Measurements from ENCODE around the gene ANKRD11.
"Not testable (repeated sequence)": the region's sequence is repeated elsewhere in the genome, so short reads cannot be mapped to it uniquely, and the experiment has no call there.

The ANKRD11 gene

GRCh38 chr16:89435059-89435458, 55.3 kb downstream of the ANKRD11 start:
- H3K4me3 ChIP-seq (ENCODE audit: insufficient read depth, low read depth, low read length, poor library complexity, severe bottlenecking); H3K9me3 ChIP-seq (ENCODE audit: control insufficient read depth, low read length); DNase-seq; H3K27ac ChIP-seq (ENCODE audit: insufficient read depth, low read length, poor library complexity, severe bottlenecking); H3K36me3 ChIP-seq (ENCODE audit: control insufficient read depth, insufficient read depth, low read length); H3K27me3 ChIP-seq (replicated peaks; ENCODE audit: control insufficient read depth, insufficient read depth, low read length, poor library complexity, severe bottlenecking): not testable (repeated sequence)
- H3K4me1 ChIP-seq (ENCODE audit: control insufficient read depth, insufficient read depth, low read length, poor library complexity, severe bottlenecking): peaks cover 64% of the 10 kb centered on the region

GRCh38 chr16:89434490-89434889, 55.9 kb downstream of the ANKRD11 start:
- no peak overlapping the region for H3K27ac ChIP-seq (ENCODE audit: insufficient read depth, low read length, poor library complexity, severe bottlenecking)

GRCh38 chr16:89433363-89433984, 56.9 kb downstream of the ANKRD11 start:
- H3K27ac ChIP-seq (ENCODE audit: insufficient read depth, low read length, poor library complexity, severe bottlenecking): not testable (repeated sequence)

More at GRCh38 chr16:89434490-89434889, 55.9 kb downstream of the ANKRD11 start:
- Histone ChIP-seq H3K36me3 (ENCODE audit: control insufficient read depth, insufficient read depth, low read length) (no peaks in the 10 kb centered on the region), H3K4me1 (ENCODE audit: control insufficient read depth, insufficient read depth, low read length, poor library complexity, severe bottlenecking) (peaks cover 58% of the 10 kb centered on the region), H3K27me3 (replicated peaks; ENCODE audit: control insufficient read depth, insufficient read depth, low read length, poor library complexity, severe bottlenecking) (no peaks in the 10 kb centered on the region), H3K9me3 (ENCODE audit: control insufficient read depth, low read length) (no peaks in the 10 kb centered on the region), H3K4me3 (ENCODE audit: insufficient read depth, low read depth, low read length, poor library complexity, severe bottlenecking) (no peak overlapping the region)
- DNase-seq: no peak

GRCh38 chr16:89431630-89432029, 58.7 kb downstream of the ANKRD11 start:
- Histone ChIP-seq H3K9me3 (ENCODE audit: control insufficient read depth, low read length) (no peaks in the 10 kb centered on the region), H3K36me3 (ENCODE audit: control insufficient read depth, insufficient read depth, low read length) (no peaks in the 10 kb centered on the region), H3K27me3 (replicated peaks; ENCODE audit: control insufficient read depth, insufficient read depth, low read length, poor library complexity, severe bottlenecking) (no peaks in the 10 kb centered on the region), H3K4me3 (ENCODE audit: insufficient read depth, low read depth, low read length, poor library complexity, severe bottlenecking) (no peak overlapping the region), H3K27ac (ENCODE audit: insufficient read depth, low read length, poor library complexity, severe bottlenecking) (no peak overlapping the region), H3K4me1 (ENCODE audit: control insufficient read depth, insufficient read depth, low read length, poor library complexity, severe bottlenecking) (peaks cover 43% of the 10 kb centered on the region)
- no peak for DNase-seq

More at GRCh38 chr16:89433363-89433984, 56.9 kb downstream of the ANKRD11 start:
- DNase-seq; H3K4me3 ChIP-seq (ENCODE audit: insufficient read depth, low read depth, low read length, poor library complexity, severe bottlenecking); H3K9me3 ChIP-seq (ENCODE audit: control insufficient read depth, low read length); H3K36me3 ChIP-seq (ENCODE audit: control insufficient read depth, insufficient read depth, low read length); H3K27me3 ChIP-seq (replicated peaks; ENCODE audit: control insufficient read depth, insufficient read depth, low read length, poor library complexity, severe bottlenecking): not testable (repeated sequence)
- H3K4me1 ChIP-seq (ENCODE audit: control insufficient read depth, insufficient read depth, low read length, poor library complexity, severe bottlenecking): peaks cover 53% of the 10 kb centered on the region

GRCh38 chr16:89431158-89431584, 59.2 kb downstream of the ANKRD11 start:
- H3K27ac ChIP-seq (ENCODE audit: insufficient read depth, low read length, poor library complexity, severe bottlenecking): no peak overlapping the region
- no peak overlapping the region for H3K4me3 ChIP-seq (ENCODE audit: insufficient read depth, low read depth, low read length, poor library complexity, severe bottlenecking)
- no peaks in the 10 kb centered on the region for H3K36me3 ChIP-seq (ENCODE audit: control insufficient read depth, insufficient read depth, low read length)
- no peak for DNase-seq
- peaks cover 41% of the 10 kb centered on the region for H3K4me1 ChIP-seq (ENCODE audit: control insufficient read depth, insufficient read depth, low read length, poor library complexity, severe bottlenecking)
- H3K9me3 ChIP-seq (ENCODE audit: control insufficient read depth, low read length): no peaks in the 10 kb centered on the region
- H3K27me3 ChIP-seq (replicated peaks; ENCODE audit: control insufficient read depth, insufficient read depth, low read length, poor library complexity, severe bottlenecking): no peaks in the 10 kb centered on the region

GRCh38 chr16:89430436-89431157, 59.8 kb downstream of the ANKRD11 start:
- no peak overlapping the region for H3K4me3 ChIP-seq (ENCODE audit: insufficient read depth, low read depth, low read length, poor library complexity, severe bottlenecking)
- H3K36me3 ChIP-seq (ENCODE audit: control insufficient read depth, insufficient read depth, low read length): no peaks in the 10 kb centered on the region
- no peak overlapping the region for H3K27ac ChIP-seq (ENCODE audit: insufficient read depth, low read length, poor library complexity, severe bottlenecking)
- no peaks in the 10 kb centered on the region for H3K27me3 ChIP-seq (replicated peaks; ENCODE audit: control insufficient read depth, insufficient read depth, low read length, poor library complexity, severe bottlenecking)
- DNase-seq: no peak
- peaks cover 42% of the 10 kb centered on the region for H3K4me1 ChIP-seq (ENCODE audit: control insufficient read depth, insufficient read depth, low read length, poor library complexity, severe bottlenecking)
- no peaks in the 10 kb centered on the region for H3K9me3 ChIP-seq (ENCODE audit: control insufficient read depth, low read length)

- H3K9me3 ChIP-seq (ENCODE audit: control insufficient read depth, low read length); H3K27ac ChIP-seq (ENCODE audit: insufficient read depth, low read length, poor library complexity, severe bottlenecking); DNase-seq; H3K4me3 ChIP-seq (ENCODE audit: insufficient read depth, low read depth, low read length, poor library complexity, severe bottlenecking); H3K27me3 ChIP-seq (replicated peaks; ENCODE audit: control insufficient read depth, insufficient read depth, low read length, poor library complexity, severe bottlenecking); H3K36me3 ChIP-seq (ENCODE audit: control insufficient read depth, insufficient read depth, low read length): not testable (repeated sequence)
- H3K4me1 ChIP-seq (ENCODE audit: control insufficient read depth, insufficient read depth, low read length, poor library complexity, severe bottlenecking): peaks cover 35% of the 10 kb centered on the region
These were observed 61.8 kb downstream of the ANKRD11 start for GRCh38 chr16:89428605-89429004.

GRCh38 chr16:89426736-89427530, 63.4 kb downstream of the ANKRD11 start:
- no peak overlapping the region for H3K4me3 ChIP-seq (ENCODE audit: insufficient read depth, low read depth, low read length, poor library complexity, severe bottlenecking)
- H3K27ac ChIP-seq (ENCODE audit: insufficient read depth, low read length, poor library complexity, severe bottlenecking): no peak overlapping the region
- peaks cover 32% of the 10 kb centered on the region for H3K4me1 ChIP-seq (ENCODE audit: control insufficient read depth, insufficient read depth, low read length, poor library complexity, severe bottlenecking)
- no peaks in the 10 kb centered on the region for H3K36me3 ChIP-seq (ENCODE audit: control insufficient read depth, insufficient read depth, low read length)
- H3K27me3 ChIP-seq (replicated peaks; ENCODE audit: control insufficient read depth, insufficient read depth, low read length, poor library complexity, severe bottlenecking): no peaks in the 10 kb centered on the region
- no peak for DNase-seq
- no peaks in the 10 kb centered on the region for H3K9me3 ChIP-seq (ENCODE audit: control insufficient read depth, low read length)

GRCh38 chr16:89425523-89425922, 64.8 kb downstream of the ANKRD11 start:
- H3K4me1 ChIP-seq (ENCODE audit: control insufficient read depth, insufficient read depth, low read length, poor library complexity, severe bottlenecking): peaks cover 29% of the 10 kb centered on the region
- no peaks in the 10 kb centered on the region for H3K27me3 ChIP-seq (replicated peaks; ENCODE audit: control insufficient read depth, insufficient read depth, low read length, poor library complexity, severe bottlenecking)
- no peaks in the 10 kb centered on the region for H3K36me3 ChIP-seq (ENCODE audit: control insufficient read depth, insufficient read depth, low read length)
- no peak overlapping the region for H3K4me3 ChIP-seq (ENCODE audit: insufficient read depth, low read depth, low read length, poor library complexity, severe bottlenecking)
- H3K9me3 ChIP-seq (ENCODE audit: control insufficient read depth, low read length): no peaks in the 10 kb centered on the region
- DNase-seq: no peak
- no peak overlapping the region for H3K27ac ChIP-seq (ENCODE audit: insufficient read depth, low read length, poor library complexity, severe bottlenecking)

Data from effector memory CD4-positive, alpha-beta T cell (primary cell).